A549 (cell line): Measurements from ENCODE around the gene PDE3A. TPM values are rescaled to one million over a fixed set of nuclear protein-coding genes. Genes with fewer than 3 reads are reported as not detected.

Experiments used
- ATAC-seq, 2 experiments: fragments of 200-7000 bp in 1 of 2; fragments of >200 bp in 1 of 2; cut with Nextera tagmentation in 1 of 2; cut with Tn5 transposase in 1 of 2; 3 replicates each; pipeline versions ENCODE4 v1.8.0 to v1.9.1; 2018 to 2020; ENCODE audit warnings: mild to moderate bottlenecking in 1 of 2, moderate library complexity in 1 of 2
- CTCF ChIA-PET: fragments of 300-600 bp; sonication (Branson Sonifier 250); formaldehyde crosslinking; extraction: SDS; loops from one replicate; lab custom pipeline; 2021; ENCODE audit warnings: antibody characterized with exemption, inconsistent platforms; lab: Yijun Ruan, JAX
- POLR2A ChIA-PET: fragments of 350-600 bp; formaldehyde crosslinking; extraction: SDS; loops from one replicate; lab custom pipeline; 2021; ENCODE audit warnings: antibody characterized with exemption, inconsistent platforms; lab: Yijun Ruan, JAX
- DNase-seq, 2 experiments: peaks; one replicate each; pipeline versions ENCODE4 v3.0.0 to v3.0.0-alpha.2; 2011 to 2016; ENCODE audit warnings: low read depth in 1 of 2, low spot score in 1 of 2
- FAIRE-seq: peaks from 2 replicates; lab custom pipeline; 2011; peaks lifted over from hg19 to GRCh38; lab: Jason Lieb, UNC
- H3K27ac ChIP-seq, 2 experiments: fragments of >200 bp; sonication (Bioruptor Twin); formaldehyde crosslinking; 3 replicates each; pipeline ENCODE4 v1.5.1; 2016 to 2017
- H3K4me1 ChIP-seq: fragments of >200 bp; sonication (Bioruptor Twin); formaldehyde crosslinking; 3 replicates; pipeline ENCODE4 v1.6.1; 2016
- H3K4me2 ChIP-seq: fragments of >200 bp; sonication (Bioruptor Twin); formaldehyde crosslinking; 3 replicates; pipeline ENCODE4 v1.6.1; 2016
- H3K4me3 ChIP-seq: fragments of >200 bp; sonication (Bioruptor Twin); formaldehyde crosslinking; 3 replicates; pipeline ENCODE4 v1.5.1; 2016
- H3K9me3 ChIP-seq: fragments of >200 bp; sonication (Bioruptor Twin); formaldehyde crosslinking; 3 replicates; pipeline ENCODE4 v1.6.1; 2016
- CBX8 ChIP-seq: fragments of 200-600 bp; sonication (generic); IDR thresholded peaks from 2 replicates; pipeline ENCODE4 v1.6.1; 2016
- CEBPB ChIP-seq, 2 experiments: fragments of >200 bp in 1 of 2; sonication (Bioruptor Twin) in 1 of 2; formaldehyde crosslinking in 1 of 2; IDR thresholded peaks; 2 replicates each; pipeline ENCODE4 v1.6.1; 2012 to 2016
- CTCF ChIP-seq: fragments of >200 bp; sonication (Bioruptor Twin); formaldehyde crosslinking; IDR thresholded peaks from 3 replicates; pipeline ENCODE4 v1.5.1; 2016
- EHMT2 ChIP-seq: fragments of 200-600 bp; sonication (generic); IDR thresholded peaks from 2 replicates; pipeline ENCODE4 v1.6.1; 2016; ENCODE audit warnings: antibody characterized with exemption, low read depth, mild to moderate bottlenecking, moderate library complexity
- ELK1 ChIP-seq: fragments of 150-350 bp; IDR thresholded peaks from 2 replicates; pipeline ENCODE4 v1.6.1; 2014; ENCODE audit warnings: low read depth, mild to moderate bottlenecking, low read length
- EP300 ChIP-seq, 2 experiments: fragments of >200 bp; sonication (Bioruptor Twin); formaldehyde crosslinking; IDR thresholded peaks; 2 replicates in 1 of 2; 3 replicates in 1 of 2; pipeline ENCODE4 v1.6.1; 2016 to 2017
- FOSB ChIP-seq: fragments of 250-450 bp; sonication (Bioruptor Pico); IDR thresholded peaks from 2 replicates; pipeline ENCODE4 v1.5.0; 2020; ENCODE audit warnings: mild to moderate bottlenecking, moderate library complexity
- FOSL2 ChIP-seq, 2 experiments: fragments of 450-650 bp in 1 of 2; fragments of >200 bp in 1 of 2; sonication (Bioruptor Twin) in 1 of 2; formaldehyde crosslinking; IDR thresholded peaks; 2 replicates each; pipeline versions ENCODE4 v1.5.0 to v1.6.1; 2016 to 2020; ENCODE audit warnings: mild to moderate bottlenecking in 1 of 2, moderate library complexity in 1 of 2
- FOXS1 ChIP-seq: fragments of 250-450 bp; sonication (Bioruptor Pico); IDR thresholded peaks from 2 replicates; pipeline ENCODE4 v1.5.0; 2020; ENCODE audit warnings: mild to moderate bottlenecking, moderate library complexity
- GATA3 ChIP-seq: IDR thresholded peaks from 2 replicates; pipeline ENCODE4 v1.6.1; 2012; ENCODE audit warnings: borderline replicate concordance
- HDAC2 ChIP-seq: fragments of 200-600 bp; sonication (generic); IDR thresholded peaks from 2 replicates; pipeline ENCODE4 v1.6.1; 2016
- HES2 ChIP-seq: fragments of >200 bp; sonication (Bioruptor Twin); formaldehyde crosslinking; IDR thresholded peaks from 2 replicates; pipeline ENCODE4 v1.6.1; 2016
- HEYL ChIP-seq: fragments of 250-450 bp; sonication (Bioruptor Pico); IDR thresholded peaks from 2 replicates; pipeline ENCODE4 v1.8.0; 2021; ENCODE audit warnings: mild to moderate bottlenecking, moderate library complexity
- HMGXB4 ChIP-seq: fragments of 250-450 bp; sonication (Bioruptor Pico); IDR thresholded peaks from 2 replicates; pipeline ENCODE4 v1.5.0; 2021; ENCODE audit warnings: mild to moderate bottlenecking, moderate library complexity, borderline replicate concordance
- HOXB13 ChIP-seq: fragments of 250-450 bp; sonication (Bioruptor Pico); IDR thresholded peaks from 2 replicates; pipeline ENCODE4 v1.5.0; 2020; ENCODE audit warnings: low read depth, mild to moderate bottlenecking, moderate library complexity
- KDM5A ChIP-seq: fragments of 200-600 bp; sonication (generic); IDR thresholded peaks from 2 replicates; pipeline ENCODE4 v1.6.1; 2016; ENCODE audit warnings: antibody characterized with exemption, mild to moderate bottlenecking
- MYC ChIP-seq: IDR thresholded peaks from 2 replicates; pipeline ENCODE4 v1.6.1; 2012; ENCODE audit warnings: mild to moderate bottlenecking, inconsistent platforms, low read length, improper control_type of control experiment, borderline replicate concordance
- NPAS2 ChIP-seq: fragments of 250-450 bp; sonication (Bioruptor Pico); IDR thresholded peaks from 2 replicates; pipeline ENCODE4 v1.8.0; 2022; ENCODE audit warnings: mild to moderate bottlenecking, moderate library complexity, borderline replicate concordance
- NR3C1 ChIP-seq: fragments of >200 bp; sonication (Bioruptor Twin); formaldehyde crosslinking; IDR thresholded peaks from 3 replicates; pipeline ENCODE4 v1.6.1; 2017
- POLR2A ChIP-seq: IDR thresholded peaks from 2 replicates; pipeline ENCODE4 v1.6.1; 2012; ENCODE audit warnings: mild to moderate bottlenecking, low read length
- RAD21 ChIP-seq, 2 experiments: fragments of >200 bp in 1 of 2; sonication (Bioruptor Twin) in 1 of 2; formaldehyde crosslinking in 1 of 2; IDR thresholded peaks in 1 of 2; conservative IDR thresholded peaks in 1 of 2; 2 replicates in 1 of 2; 3 replicates in 1 of 2; pipeline ENCODE4 v1.6.1; 2012 to 2018; ENCODE audit warnings: inconsistent platforms in 1 of 2
- RFX5 ChIP-seq: fragments of 450-650 bp; IDR thresholded peaks from 2 replicates; pipeline ENCODE4 v1.7.1; 2014; ENCODE audit warnings: antibody characterized with exemption, mild to moderate bottlenecking, moderate library complexity
- SMC3 ChIP-seq: fragments of >200 bp; sonication (Bioruptor Twin); formaldehyde crosslinking; IDR thresholded peaks from 3 replicates; pipeline ENCODE4 v1.6.1; 2018; ENCODE audit warnings: inconsistent platforms
- TFCP2L1 ChIP-seq: fragments of 250-450 bp; sonication (Bioruptor Pico); IDR thresholded peaks from 2 replicates; pipeline ENCODE4 v1.5.0; 2021; ENCODE audit warnings: mild to moderate bottlenecking
- TP53 ChIP-seq: fragments of 250-450 bp; sonication (Bioruptor Pico); IDR thresholded peaks from 2 replicates; pipeline ENCODE4 v1.5.0; 2021; ENCODE audit warnings: mild to moderate bottlenecking, moderate library complexity
- USF2 ChIP-seq: fragments of 450-650 bp; IDR thresholded peaks from 2 replicates; pipeline ENCODE4 v1.6.1; 2014; ENCODE audit warnings: antibody characterized with exemption
- ZC3H11A ChIP-seq: fragments of 450-650 bp; IDR thresholded peaks from 2 replicates; pipeline ENCODE4 v1.6.1; 2014; ENCODE audit warnings: antibody characterized with exemption, mild to moderate bottlenecking
- ZFP36 ChIP-seq: fragments of 450-650 bp; IDR thresholded peaks from 2 replicates; pipeline ENCODE4 v1.6.1; 2014; ENCODE audit warnings: borderline replicate concordance; ENCODE audit not compliant: partially characterized antibody
- ZNF302 ChIP-seq: fragments of 250-450 bp; sonication (Bioruptor Pico); IDR thresholded peaks from 2 replicates; pipeline ENCODE4 v1.9.0; 2021; ENCODE audit warnings: inconsistent platforms, mild to moderate bottlenecking, moderate library complexity
- ZSCAN20 ChIP-seq: fragments of 250-450 bp; sonication (Bioruptor Pico); IDR thresholded peaks from 2 replicates; pipeline ENCODE4 v1.8.0; 2022; ENCODE audit warnings: mild to moderate bottlenecking, moderate library complexity
- WGBS: methylation state at CpG from one replicate; pipeline ENCODE4 v1.1.6; 2017; ENCODE audit errors: missing lambda C conversion rate; 5-methylcytosine and 5-hydroxymethylcytosine counted together
- polyA plus RNA-seq, 4 experiments: library from polyadenylated mRNA; depleted of rRNA in 3 of 4; stranded (reverse); fragments of >200 nt; fragmentation: RNase III in 1 of 4; extraction: RNeasy Plus Mini Kit Qiagen cat#74134 plus additional on column Dnase treatment in 1 of 4; gene quantifications; 2 replicates in 3 of 4; 3 replicates in 1 of 4; pipeline ENCODE4 v1.2.3, GENCODE V29; 2011 to 2017

Gene PDE3A
- polyA plus RNA-seq, 2 of the 4 experiments (the other 2 are of a cell fraction): 7.6 to 12.7 TPM

- no peak for TF ChIP-seq HMGXB4
- TF ChIP-seq ZNF302 (CRISPR knock-in tag): no peak
- peak; percentile 88 to 94; a peak in 3 of 5 replicates for TF ChIP-seq EP300 (IDR thresholded peaks at IDR 0.05)
- TF ChIP-seq MYC: no peak
- TF ChIP-seq USF2: no peak
- no peak for TF ChIP-seq ZFP36
- peak; percentile 23 to 55; a peak in 2 of 5 replicates for TF ChIP-seq RAD21 (conservative IDR thresholded peaks at IDR 0.05 in 1 of 2, IDR thresholded peaks at IDR 0.05 in 1 of 2)
- no peak for TF ChIP-seq TP53
- no peak for TF ChIP-seq CBX8
- no peak for TF ChIP-seq POLR2A
- TF ChIP-seq HEYL: no peak
- no peak for TF ChIP-seq EHMT2
- no peak for TF ChIP-seq KDM5A
- TF ChIP-seq GATA3: peak; percentile 95
- no peak for TF ChIP-seq ZC3H11A
- TF ChIP-seq FOXS1 (CRISPR knock-in tag): no peak
- TF ChIP-seq ZSCAN20 (CRISPR knock-in tag): peak; percentile 30; the same call in 1 of the 2 replicates
- no peak for TF ChIP-seq NPAS2 (CRISPR knock-in tag)
- TF ChIP-seq CTCF: no peak
- TF ChIP-seq HES2: no peak; the same call in 1 of the 2 replicates
- no peak for TF ChIP-seq NR3C1
- no peak for TF ChIP-seq ELK1
- TF ChIP-seq, all 56 proteins: peak for 13
Observed at GRCh38 chr12:20527417-20528163, 159.3 kb downstream of the PDE3A start (continued).

GRCh38 chr12:20528208-20528607, 159.9 kb downstream of the PDE3A start:
- ATAC-seq (peak; percentile 80 to 87), DNase-seq (peak; percentile 44 to 82), FAIRE-seq (peak; percentile 88)
- POLR2A ChIA-PET: no interaction called here
- peaks cover 57% of the 10 kb centered on the region for H3K4me1 ChIP-seq
- no peaks in the 10 kb centered on the region; the same call in 2 of the 3 replicates for H3K9me3 ChIP-seq
- WGBS: 0% methylated on average over 1 of the region's 1 CpG
- CTCF ChIA-PET: no interaction called here
- TF ChIP-seq SMC3 (0 out of 3 replicates have a peak, but pooled peaks have one; percentile 23), TFCP2L1 (no peak), HOXB13 (CRISPR knock-in tag) (0 out of 2 replicates have a peak, but pooled peaks have one; percentile 8), FOSL2 (IDR thresholded peaks at IDR 0.05) (no peak), FOSL2 (CRISPR knock-in tag; IDR thresholded peaks at IDR 0.05) (peak; percentile 57; the same call in 1 of the 2 replicates), HDAC2 (no peak), CEBPB (IDR thresholded peaks at IDR 0.05) (peak; percentile 76), RAD21 (conservative IDR thresholded peaks at IDR 0.05 in 1 of 2, IDR thresholded peaks at IDR 0.05 in 1 of 2) (peak; percentile 3 to 31; a peak in 1 of 5 replicates), RFX5 (0 out of 2 replicates have a peak, but pooled peaks have one; percentile 29), CTCF (0 out of 3 replicates have a peak, but pooled peaks have one; percentile 12), FOSB (no peak), EP300 (IDR thresholded peaks at IDR 0.05) (peak in 1 of 2 experiments; percentile 49; a peak in 1 of 5 replicates), HES2 (peak; percentile 60)
- H3K4me2 ChIP-seq: peak overlapping the region; percentile 82
- H3K27ac ChIP-seq: peak overlapping the region; percentile 87 to 95
- peak overlapping the region; percentile 13; the same call in 2 of the 3 replicates for H3K4me3 ChIP-seq
